HL-60 (cell line): ENCODE results near the gene PRR23A.

ENCODE experiments used
- GABPA ChIP-seq: IDR thresholded peaks from 2 replicates; pipeline ENCODE4 v1.6.1; 2012; ENCODE audit warnings: low read depth
- POLR2AphosphoS5 ChIP-seq: IDR thresholded peaks from 2 replicates; pipeline ENCODE4 v1.6.1; 2012; ENCODE audit warnings: low read depth
- SPI1 ChIP-seq: IDR thresholded peaks from 2 replicates; pipeline ENCODE4 v1.6.1; 2012; ENCODE audit warnings: low read depth, mild to moderate bottlenecking, borderline replicate concordance
- TF ChIP-seq, protein P1 (sequence below): IDR thresholded peaks from one replicate; pipeline ENCODE4 v1.5.1; 2011; ENCODE audit warnings: low read length, control low read depth, inconsistent platforms; ENCODE audit not compliant: insufficient read depth
- TF ChIP-seq, protein P2 (sequence below): IDR thresholded peaks from 2 replicates; pipeline ENCODE4 v1.6.1; 2012; ENCODE audit warnings: low read depth; ENCODE audit not compliant: insufficient replicate concordance

DNA sequence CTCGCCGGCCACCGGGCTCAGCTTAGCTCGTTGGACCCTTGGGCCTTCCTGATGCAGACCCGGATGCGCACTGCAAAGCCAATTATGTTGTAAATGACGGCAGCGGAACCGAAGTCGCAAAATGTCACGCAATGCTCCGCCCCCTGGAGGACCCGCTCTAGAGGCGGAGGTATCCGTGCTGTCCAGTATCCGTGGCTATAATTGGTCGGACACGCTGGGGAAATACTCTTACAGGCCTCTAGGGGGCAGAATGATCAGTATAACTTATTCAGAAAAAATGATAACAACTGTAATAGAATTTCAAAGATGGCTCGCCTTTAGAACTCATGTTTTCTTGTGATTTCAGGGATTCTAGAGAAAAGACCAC lies 14.8 kb upstream of the PRR23A start, which contains the start of gene PRR23B:
- TF ChIP-seq, protein P1, sequence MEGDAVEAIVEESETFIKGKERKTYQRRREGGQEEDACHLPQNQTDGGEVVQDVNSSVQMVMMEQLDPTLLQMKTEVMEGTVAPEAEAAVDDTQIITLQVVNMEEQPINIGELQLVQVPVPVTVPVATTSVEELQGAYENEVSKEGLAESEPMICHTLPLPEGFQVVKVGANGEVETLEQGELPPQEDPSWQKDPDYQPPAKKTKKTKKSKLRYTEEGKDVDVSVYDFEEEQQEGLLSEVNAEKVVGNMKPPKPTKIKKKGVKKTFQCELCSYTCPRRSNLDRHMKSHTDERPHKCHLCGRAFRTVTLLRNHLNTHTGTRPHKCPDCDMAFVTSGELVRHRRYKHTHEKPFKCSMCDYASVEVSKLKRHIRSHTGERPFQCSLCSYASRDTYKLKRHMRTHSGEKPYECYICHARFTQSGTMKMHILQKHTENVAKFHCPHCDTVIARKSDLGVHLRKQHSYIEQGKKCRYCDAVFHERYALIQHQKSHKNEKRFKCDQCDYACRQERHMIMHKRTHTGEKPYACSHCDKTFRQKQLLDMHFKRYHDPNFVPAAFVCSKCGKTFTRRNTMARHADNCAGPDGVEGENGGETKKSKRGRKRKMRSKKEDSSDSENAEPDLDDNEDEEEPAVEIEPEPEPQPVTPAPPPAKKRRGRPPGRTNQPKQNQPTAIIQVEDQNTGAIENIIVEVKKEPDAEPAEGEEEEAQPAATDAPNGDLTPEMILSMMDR: no peak
- TF ChIP-seq, protein P2, sequence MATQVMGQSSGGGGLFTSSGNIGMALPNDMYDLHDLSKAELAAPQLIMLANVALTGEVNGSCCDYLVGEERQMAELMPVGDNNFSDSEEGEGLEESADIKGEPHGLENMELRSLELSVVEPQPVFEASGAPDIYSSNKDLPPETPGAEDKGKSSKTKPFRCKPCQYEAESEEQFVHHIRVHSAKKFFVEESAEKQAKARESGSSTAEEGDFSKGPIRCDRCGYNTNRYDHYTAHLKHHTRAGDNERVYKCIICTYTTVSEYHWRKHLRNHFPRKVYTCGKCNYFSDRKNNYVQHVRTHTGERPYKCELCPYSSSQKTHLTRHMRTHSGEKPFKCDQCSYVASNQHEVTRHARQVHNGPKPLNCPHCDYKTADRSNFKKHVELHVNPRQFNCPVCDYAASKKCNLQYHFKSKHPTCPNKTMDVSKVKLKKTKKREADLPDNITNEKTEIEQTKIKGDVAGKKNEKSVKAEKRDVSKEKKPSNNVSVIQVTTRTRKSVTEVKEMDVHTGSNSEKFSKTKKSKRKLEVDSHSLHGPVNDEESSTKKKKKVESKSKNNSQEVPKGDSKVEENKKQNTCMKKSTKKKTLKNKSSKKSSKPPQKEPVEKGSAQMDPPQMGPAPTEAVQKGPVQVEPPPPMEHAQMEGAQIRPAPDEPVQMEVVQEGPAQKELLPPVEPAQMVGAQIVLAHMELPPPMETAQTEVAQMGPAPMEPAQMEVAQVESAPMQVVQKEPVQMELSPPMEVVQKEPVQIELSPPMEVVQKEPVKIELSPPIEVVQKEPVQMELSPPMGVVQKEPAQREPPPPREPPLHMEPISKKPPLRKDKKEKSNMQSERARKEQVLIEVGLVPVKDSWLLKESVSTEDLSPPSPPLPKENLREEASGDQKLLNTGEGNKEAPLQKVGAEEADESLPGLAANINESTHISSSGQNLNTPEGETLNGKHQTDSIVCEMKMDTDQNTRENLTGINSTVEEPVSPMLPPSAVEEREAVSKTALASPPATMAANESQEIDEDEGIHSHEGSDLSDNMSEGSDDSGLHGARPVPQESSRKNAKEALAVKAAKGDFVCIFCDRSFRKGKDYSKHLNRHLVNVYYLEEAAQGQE: no peak
- TF ChIP-seq POLR2AphosphoS5 (no peak), GABPA (no peak), SPI1 (no peak)
